ENCODE measurements around the gene FBXL16.
A peak's percentile ranks its signal among the peaks of the same experiment; 100 is the strongest.
"Not testable (repeated sequence)": the region's sequence is repeated elsewhere in the genome, so short reads cannot be mapped to it uniquely, and the experiment has no call there.

FBXL16 gene

DNA sequence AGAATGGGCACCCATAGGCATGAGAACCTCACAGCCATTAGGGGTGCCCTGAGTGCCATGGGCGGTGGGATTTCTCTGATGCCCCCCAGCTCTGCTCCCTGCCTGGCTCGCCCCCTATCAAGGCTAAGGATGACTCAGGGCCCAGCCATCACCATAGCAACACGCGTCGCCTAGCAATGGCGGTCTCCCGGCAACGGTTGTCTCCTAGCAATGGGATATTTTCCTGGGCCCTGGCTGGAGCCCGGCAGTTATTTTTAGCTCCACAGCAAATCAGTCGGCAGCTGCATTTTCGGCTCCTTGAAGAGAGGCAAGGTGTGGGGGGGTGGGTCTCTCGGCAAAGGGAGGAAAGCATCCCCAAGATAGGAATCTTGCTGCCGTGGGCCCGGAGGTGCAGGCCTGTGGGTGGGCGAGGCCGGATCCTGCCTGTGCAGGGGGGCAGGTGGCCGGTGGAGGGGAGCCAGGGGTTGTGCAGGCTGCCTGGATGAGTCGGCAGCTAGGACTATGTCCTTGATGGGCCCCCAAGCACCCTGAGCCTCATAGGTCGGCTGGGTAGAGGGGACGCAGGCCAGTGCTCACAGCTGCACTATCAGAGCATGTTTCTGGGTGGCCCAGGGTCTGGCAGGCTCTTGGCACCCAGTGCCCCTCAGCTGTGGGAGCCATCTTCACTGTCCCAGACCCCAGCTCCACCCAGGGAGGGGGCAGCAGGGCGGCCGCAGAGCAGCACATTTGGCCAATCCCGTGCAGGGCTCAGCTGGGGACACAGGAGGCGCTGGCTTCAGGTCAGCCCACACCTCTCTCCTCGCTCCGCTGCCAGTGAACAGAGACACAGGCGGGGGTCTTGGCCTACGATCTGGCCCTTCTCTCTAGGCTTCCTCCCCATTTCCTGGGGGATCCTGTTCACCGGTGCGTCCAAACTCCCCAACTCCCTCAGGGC is 4.2 kb upstream of the FBXL16 start:
- DNase-seq (ENCODE audit: low read depth): peak; percentile 65

DNA sequence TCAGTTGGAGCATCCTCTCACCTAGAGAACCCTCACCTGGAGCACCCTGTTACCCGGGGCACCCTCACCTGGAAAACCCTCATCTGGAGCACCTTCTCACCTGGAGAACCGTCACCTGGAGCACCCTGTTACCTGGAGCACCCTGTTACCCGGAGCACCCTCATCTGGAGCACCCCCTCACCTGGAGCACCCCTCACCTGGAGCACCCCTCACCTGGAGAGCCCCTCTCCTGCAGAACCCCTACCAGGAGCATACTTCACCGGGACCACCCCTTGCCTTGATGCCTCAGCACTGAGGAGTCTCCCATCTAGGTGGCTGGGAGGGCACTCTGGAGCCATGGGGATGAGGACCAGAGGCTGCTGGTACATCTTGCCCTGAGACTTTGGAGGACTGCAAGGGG is 3.4 kb upstream of the FBXL16 start:
- no peak for DNase-seq (ENCODE audit: low read depth)

DNA sequence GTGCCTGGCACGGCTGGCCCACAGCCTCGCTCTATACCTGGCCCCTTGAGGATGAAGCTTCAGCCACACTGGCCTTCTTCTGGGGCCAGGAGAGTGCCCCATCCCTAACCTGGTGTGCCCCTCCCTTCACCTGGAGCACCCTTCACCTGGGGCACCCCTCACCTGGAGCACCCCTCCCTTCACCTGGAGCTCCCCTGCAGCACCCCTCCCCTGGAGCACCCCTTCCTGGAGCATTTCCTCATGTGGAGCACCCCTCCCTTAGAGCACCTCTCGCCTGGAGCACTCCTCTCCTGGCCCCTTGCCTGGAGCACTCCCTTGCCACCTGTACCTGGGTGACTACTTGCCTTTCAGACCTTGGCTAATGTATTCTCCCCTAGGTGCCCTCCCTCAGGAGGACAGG is 2.4 kb upstream of the FBXL16 start:
- DNase-seq (ENCODE audit: low read depth): no peak

DNA sequence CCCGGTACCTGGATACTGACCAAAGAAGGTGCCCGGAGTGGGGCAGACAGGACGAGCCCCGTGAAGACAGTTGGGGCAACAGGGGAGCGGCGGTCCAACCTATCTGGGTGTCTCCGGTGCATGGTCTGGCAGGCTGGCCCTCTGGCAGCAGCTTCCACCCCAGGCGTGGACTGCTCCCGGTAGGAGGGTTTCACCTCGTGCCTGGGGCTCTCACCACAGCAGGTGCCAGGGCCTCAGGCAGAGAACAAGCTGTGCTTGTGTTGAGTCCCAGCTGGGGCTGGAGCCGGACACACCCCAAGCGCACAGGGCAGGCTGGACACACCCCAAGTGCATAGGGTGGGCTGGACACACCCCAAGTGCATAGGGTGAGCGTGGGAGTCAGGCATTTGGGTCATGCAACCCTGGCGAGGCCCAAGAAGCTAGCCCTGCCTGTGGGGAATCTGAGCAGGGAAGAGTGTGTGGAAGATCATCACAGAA is 1.5 kb upstream of the FBXL16 start:
- DNase-seq (ENCODE audit: low read depth): no peak

DNA sequence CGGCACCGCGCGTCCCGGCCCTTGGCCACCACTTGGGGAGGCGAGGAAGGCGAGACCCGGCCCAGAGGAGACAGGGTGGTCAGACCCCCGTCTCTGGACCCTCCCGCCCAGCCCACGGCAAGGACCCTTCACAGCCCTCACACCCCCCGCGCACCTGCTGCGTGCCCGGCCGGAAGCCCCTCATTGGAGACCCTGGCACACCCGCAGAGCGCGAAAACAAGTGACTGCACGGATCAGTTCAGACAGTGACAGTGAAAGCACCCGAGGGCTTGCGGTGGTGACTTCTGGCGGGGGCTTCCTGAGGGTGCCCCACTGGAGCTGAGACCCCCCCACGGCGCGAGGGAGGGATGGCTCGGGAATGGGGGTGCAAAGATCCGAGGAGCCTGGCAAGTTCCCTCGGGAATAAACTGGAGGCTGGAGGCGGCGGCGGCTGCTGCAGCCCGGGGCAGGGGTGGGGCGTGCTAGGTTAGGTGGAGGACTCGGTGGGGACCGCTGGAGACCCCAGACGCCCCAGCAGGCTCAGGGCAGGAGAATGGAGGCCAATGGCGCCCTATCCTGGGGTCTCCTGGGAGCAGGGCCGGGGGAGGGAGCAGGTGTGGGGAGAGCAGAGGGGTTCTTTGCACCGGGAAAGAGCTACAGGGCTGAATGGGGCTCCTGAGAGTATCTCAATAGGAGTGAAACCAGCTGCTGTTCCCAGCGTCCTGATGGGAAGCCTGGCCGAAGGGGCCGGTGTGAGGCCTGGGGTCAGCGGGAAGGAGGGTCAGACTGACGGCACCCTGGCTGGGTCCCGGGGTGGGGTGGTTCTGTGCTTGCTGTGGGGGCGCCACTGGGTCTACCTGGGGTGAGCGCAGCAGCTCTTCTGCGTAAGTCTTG is 824 bp upstream of the FBXL16 start:
- DNase-seq (ENCODE audit: low read depth): no peak

DNA sequence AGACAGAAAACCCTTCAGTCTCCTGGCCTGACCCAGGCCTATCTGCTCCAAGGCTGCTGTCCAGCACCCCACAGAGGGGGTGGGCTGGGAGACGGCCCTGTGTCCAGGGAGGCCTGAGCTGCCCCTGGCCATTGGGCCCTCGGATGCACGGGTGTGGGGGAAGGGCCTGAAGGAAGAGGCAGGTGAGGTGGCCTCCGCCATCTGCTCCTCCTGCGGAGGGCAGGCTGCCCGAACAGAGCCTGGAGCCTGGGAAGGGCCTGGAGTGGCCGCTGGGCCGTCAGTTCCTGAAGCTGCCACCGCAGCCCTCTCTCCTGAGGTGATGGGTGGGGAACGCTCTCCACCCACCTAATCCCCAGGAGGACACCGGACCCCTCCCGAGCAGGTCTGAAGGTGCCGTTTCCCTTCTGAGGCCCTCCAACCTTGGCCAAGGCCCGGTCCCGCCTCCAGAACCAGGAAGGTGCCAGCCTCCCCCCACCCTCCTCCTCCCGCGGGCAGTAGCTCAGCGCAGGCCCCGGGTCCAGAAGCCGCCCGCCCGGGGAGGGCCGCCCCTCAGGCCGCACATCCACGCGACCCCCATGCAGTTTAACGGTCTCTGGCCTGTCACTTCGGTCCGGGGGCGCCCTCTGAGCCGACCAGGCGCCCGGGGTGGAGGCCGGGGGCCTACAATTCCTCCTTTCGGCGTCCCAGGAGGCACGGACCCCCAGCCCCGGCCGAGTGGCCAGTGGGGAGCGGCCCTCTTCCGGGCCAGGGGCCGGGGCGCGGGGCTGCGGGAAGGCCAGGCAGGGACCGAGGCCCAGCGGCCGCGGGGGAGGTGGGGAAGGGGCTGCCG is 835 bp downstream of the FBXL16 start:
- DNase-seq (ENCODE audit: low read depth): no peak

DNA sequence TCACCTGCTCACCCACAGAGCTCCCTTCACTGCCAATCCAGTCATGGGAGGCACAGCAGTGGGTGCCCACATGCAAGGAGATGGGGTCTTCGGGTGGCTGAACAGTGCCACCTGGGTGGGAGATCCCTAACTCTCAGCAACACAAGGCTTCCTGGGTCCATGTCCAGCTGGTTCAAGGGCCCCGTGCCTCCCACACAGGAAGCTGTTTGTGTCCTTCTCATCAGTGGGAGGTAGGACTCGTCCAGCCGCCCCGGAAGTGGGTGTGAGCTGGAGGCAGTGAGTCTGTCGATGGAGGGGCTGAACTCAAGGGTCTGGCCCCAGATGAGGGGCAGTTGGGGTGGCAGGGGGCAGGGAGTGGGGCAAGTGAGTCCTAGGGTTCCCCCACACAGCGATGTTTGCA is 1.6 kb downstream of the FBXL16 start:
- DNase-seq (ENCODE audit: low read depth): no peak

DNA sequence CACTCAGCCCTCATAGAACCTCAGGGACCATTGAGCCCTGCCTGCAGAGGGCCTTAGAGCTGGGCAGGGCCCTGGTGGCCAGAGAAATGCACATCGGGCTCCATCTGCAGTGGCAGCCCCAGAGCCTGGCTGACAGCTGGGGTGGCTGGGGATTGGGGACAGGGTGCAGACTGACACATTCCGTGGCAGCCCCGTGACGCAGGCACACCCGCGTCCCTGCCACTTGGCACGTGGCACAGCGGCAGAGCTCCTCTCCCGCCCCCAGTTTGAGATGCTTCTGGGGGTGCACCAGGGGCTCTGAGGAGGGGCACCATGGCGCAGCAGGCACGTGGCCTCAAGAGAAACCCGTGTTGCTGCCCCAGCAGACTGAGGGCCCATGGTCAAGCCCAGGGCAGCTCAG is 2.2 kb downstream of the FBXL16 start:
- no peak for DNase-seq (ENCODE audit: low read depth)

DNA sequence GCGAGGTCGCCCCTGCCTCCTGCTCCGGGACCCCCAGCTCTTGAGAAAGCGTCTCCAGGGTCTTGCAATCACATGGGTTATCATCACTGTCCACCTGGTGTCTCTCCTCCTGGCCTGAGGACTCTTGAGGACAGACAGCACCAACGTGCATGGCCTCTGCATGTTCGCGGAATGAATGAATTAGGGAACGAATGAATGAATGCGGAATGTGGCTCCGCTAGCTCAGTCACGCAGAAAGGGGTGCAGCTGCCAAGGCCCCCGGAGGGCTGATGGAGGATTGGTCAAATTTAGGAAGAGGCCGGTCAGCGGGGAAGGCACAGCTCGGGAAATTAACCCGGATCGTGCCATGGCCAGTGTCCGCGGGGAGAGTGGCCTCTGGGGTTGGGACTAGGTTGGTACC is 3.3 kb downstream of the FBXL16 start:
- no peak for DNase-seq (ENCODE audit: low read depth)

DNA sequence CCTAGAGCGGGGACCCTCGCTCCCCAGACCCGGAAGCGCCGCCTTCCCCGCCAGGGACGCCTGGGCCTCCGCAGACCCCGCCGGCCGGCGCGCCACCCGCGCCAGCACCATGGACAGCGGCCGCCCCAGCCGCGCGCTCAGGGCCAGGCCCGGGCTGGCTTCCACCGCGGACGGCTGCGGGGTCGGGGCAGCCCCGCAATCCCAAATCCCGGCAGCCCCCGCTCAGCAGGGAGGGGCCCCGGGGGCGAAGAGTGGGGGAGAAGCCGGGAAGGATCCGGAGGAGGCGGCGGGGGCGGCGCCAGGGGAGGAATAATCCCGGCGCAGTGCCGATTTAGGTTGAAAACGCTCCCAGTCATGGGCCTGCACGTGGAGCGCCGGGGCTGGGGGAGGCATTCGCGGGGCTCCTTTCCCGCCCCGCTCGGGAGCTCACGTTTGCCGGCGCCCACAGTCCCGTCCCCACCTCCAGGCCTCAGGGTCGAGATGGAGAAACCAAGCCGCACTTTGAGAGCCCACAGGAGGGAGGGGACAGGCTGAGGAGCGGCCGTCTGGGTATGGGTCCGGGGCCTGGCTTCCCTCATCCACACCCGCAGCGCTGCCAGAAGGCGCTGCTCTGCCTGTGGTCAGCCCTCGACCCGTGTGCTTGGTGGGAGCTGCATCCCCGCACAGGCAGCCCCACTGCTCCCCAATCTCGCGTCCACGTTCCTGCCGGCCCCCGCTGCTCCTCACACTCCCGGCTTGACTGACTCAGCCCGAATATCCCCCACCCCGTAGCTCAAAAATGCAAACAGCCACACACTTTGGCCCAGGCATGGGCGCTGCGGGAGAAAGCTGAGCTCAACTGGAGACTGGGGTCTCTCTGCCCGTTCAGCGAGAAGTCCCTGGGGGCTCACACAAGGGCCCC is 4.7 kb downstream of the FBXL16 start:
- no peak for DNase-seq (ENCODE audit: low read depth)

DNA sequence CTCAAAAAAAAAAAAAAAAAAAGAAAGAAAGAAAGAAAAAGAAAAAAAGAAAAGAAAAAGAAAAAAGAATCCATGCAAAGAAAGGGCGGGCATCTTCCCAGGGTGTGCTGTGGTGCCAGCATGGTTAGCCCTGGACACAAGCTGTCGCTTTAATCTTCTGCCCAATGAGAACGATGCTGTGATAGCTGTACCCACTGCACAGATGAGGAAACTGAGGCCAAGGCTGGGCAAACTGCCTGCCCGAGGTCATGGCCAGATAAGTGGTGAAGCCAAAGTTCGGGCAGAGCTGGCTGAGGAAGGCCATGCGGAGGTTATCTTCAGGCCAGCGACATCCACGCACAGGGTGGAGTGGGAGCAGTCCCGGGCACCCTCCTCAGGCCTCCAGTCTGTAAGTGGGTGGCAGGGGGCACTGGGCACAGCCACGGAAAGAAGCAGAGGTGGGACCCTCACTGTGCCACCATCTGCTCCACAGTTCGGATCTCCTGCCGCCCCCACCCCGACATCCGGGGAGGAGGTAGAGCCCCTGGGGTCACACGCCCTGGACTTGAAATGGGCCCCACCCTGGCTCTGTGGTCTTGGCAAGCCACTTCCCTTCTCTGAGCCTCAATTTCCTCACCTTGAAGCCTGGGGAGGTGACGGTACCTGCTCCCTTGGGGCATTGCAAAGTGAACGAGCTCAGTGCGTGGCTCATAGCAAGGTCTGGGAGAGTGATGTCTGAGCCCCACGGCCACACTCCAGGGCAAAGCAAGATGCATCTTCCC is 6.5 kb downstream of the FBXL16 start:
- DNase-seq (ENCODE audit: low read depth): no peak

DNA sequence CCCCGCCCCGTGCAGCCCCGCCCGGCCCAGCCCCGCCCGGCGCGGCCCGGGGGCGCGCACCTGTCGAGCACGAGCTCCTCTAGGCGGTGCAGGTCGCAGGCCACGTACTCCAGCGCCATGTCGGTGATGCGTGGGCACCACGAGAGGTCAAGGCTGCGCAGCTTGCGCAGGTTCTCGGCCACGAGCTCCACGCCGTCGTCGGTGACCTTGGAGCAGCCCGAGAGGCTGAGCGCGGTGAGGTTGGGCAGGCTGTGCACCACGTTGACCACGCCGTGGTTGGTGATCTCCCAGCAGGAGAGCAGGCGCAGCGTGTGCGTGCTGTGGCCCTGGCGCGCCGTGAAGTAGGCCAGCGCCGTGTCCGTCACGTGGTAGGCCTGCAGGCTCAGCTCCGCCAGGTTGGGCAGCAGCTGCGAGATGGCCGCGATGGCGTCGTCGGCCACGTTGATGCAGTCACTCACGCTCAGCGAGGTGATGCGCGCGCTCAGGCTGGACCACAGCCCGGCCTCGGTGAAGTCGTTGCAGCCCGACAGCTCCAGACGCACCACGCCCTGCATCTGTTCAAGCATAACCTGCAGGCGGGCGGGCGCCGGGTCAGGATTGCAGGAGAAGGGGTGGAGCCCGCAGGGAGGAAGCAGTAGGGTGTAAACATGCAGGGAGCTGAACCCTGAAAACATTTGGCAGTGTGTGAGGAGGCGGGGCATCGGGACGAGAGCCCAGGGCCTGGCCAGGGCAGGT is 10.1 kb downstream of the FBXL16 start:
- no peak for DNase-seq (ENCODE audit: low read depth)

DNA sequence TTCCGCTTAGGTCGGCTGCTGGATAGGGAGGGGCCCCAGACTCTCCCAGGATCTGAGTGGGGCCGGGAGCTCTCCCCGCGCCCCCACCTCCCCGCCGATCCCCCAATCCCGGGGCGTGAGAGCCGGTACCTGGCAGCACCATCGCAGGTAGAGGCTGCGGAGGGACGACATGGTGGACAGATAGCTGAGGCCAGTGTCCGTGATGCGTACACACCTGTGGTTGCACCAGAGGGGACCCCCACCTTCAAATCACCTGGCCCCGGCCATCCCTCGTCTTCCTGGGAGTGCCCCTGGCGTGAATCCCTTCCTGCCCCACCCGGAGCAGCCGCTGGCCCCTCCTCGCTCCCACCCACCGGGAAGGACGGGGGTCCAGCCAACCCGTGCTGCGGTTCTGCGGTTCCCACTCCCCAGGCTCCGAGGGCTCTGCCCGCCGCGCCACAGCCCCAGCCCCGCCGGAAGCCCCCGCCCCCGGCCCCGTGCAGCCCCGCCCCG is 10.7 kb downstream of the FBXL16 start:
- no peak for DNase-seq (ENCODE audit: low read depth)

DNA sequence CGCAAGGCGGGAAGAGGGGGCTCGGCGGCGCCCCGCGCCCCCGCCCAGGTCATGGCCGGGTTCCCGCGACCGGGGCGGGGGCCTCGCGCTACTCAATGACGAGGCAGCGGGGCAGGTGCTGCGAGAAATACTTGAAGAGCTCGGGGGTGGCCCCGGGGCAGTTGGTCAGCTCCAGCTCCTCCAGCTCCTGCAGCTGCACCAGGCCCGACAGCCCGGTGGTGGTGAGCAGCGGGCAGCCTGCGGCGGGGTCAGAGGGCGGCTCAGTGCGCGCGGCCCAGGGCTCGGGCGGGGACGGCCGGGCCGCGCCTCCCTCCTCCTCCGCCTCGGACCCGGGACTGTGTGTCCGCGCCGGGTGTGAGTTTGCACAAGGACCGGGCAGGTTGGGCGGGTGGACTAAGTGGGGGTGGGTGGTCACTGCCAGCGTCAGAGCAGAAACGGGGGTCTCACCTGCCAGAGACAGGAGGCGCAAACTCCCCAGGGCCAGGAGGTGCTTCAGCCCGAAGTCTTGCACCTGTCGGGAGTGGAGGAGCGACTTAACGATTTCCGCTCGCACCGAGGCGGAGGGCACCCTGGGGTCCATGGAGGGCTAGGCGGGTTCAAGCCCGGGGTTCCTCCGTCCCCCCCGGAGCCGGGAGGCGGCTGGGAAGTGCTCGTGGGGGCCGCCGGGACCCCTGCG is 11.3 kb downstream of the FBXL16 start:
- no peak for DNase-seq (ENCODE audit: low read depth)

DNA sequence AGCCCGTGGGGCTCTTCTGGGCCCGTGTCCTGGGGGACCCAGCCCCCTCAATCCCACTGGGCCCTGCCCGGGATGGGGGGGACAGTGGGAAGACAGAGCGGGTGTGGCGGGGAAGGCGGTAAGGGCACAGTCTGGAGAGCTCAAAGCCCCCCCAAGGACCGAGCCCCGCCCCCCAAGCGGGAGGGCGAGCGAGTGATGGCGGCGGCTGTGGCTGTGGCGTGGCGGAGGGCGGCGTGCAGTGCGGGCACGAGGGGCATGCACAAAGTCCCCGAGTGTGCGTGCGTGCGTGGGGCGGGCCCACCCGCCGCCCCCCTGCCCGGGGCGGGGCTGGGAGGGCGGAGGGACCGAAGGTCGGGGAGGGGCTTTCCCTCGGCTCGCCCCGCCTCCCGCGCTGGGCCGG is 11.8 kb downstream of the FBXL16 start:
- DNase-seq (ENCODE audit: low read depth): no peak

DNA sequence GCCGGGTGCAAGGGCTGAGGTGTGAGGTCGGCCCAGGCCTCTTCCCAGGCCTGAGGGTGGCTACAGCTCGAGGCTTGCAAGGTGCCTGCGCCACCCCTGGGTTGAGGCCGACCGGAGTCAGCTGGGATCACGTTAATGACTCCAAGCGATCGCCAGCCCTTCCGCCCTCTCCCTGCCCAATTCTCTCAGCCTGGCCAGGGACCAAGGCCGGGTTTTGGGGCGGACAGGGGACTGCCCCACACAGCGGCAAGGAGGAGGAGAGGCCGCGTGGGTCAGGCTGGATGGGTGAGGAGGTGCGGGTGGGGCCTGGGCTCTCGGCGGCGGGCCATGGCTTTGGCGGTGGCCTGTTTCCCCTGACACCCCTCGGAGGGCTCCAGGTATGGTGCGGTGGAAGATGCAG is 12.2 kb downstream of the FBXL16 start:
- DNase-seq (ENCODE audit: low read depth): no peak

DNA sequence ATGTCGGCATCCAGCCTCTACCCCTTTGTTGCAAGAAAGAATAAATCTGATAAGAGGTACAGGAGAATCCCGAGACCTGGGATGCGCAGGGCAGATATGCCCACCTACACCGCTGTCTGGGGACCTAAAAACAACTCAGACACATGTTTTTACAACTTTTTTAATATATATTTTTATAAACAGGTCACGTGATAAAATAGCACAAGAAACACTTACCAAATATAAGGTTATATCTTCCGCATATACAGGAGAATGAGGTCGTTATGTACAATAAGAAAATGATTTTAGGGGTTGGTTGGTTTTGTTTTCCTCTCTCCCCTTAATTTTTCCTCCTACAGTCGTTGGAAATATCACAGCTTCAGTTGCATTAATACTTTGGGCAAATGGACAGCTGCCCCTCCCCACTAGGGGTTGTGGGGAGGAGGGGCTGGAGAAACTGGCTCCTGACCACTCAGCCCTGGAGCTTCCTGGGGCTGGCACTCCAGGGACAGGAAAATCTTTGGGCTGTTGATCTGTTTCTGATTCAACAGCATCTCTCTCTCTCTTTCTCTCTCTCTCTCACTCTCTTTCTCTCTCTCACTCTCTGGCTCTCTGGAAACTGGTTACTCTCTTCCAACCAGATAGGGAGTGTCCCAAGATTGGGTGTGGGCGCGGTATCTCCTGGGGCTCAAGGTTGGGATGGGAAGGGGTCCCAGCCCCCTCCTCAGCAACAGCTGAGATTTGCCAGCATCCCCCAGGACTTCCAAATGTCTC is 13.1 kb downstream of the FBXL16 start:
- DNase-seq (ENCODE audit: low read depth): no peak

DNA sequence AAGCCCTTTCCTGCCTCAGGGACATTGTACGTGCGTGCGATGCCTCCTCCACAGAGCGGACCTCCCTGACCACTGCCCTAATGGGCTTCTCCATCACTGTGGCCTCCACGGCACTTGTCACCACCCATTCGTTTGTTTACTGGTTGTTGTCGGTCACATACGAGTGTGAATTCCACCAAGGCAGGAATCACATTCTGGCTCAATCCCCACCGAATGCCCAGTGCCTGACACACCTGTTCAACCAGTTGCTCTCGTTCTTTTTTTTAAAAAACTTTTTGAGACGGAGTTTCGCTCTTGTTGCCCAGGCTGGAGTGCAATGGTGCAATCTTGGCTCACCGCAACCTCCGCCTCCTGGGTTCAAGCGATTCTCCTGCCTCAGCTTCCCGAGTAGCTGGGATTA is 14.4 kb downstream of the FBXL16 start:
- not testable (repeated sequence) for DNase-seq (ENCODE audit: low read depth)
